Calu3 (cell line): Measurements from ENCODE around the gene SLAIN2. TPM values are rescaled to one million over a fixed set of nuclear protein-coding genes. Genes with fewer than 3 reads are reported as not detected.

Source experiments
- BruUV-seq: library from RNA; stranded (reverse); fragments of 400-500 nt; replicated peaks from 2 replicates; lab custom pipeline; 2021; lab: Mats Ljungman, UMichigan
- CTCF ChIA-PET: fragments of 300-600 bp; sonication (Branson Sonifier 250); formaldehyde crosslinking; loops from one replicate; lab custom pipeline; 2022; ENCODE audit warnings: antibody characterized with exemption; lab: Charles Lee
- DNase-seq: peaks from one replicate; pipeline ENCODE4 v3.0.0; 2022
- H3K27ac Mint-ChIP-seq: one replicate; pipeline ENCODE4 v1.8.0; 2022; ENCODE audit warnings: mixed read lengths; ENCODE audit not compliant: unreplicated experiment
- H3K27me3 Mint-ChIP-seq: one replicate; pipeline ENCODE4 v1.8.0; 2022; ENCODE audit warnings: mixed read lengths; ENCODE audit not compliant: unreplicated experiment
- H3K36me3 Mint-ChIP-seq: one replicate; pipeline ENCODE4 v1.8.0; 2022; ENCODE audit warnings: mild to moderate bottlenecking, moderate library complexity, mixed read lengths; ENCODE audit not compliant: insufficient read depth, unreplicated experiment
- H3K4me1 Mint-ChIP-seq: one replicate; pipeline ENCODE4 v1.8.0; 2022; ENCODE audit warnings: mild to moderate bottlenecking, low read depth, mixed read lengths; ENCODE audit not compliant: unreplicated experiment
- H3K4me3 Mint-ChIP-seq: one replicate; pipeline ENCODE4 v1.8.0; 2022; ENCODE audit warnings: mild to moderate bottlenecking, low read depth, moderate library complexity, mixed read lengths; ENCODE audit not compliant: unreplicated experiment
- H3K9me3 Mint-ChIP-seq: one replicate; pipeline ENCODE4 v1.8.0; 2022; ENCODE audit warnings: low read depth, mixed read lengths; ENCODE audit not compliant: unreplicated experiment
- intact Hi-C: fragments of 100-400 bp; cut with micrococcal nuclease; formaldehyde crosslinking; loops from one replicate; pipeline ENCODE4 v1.10.0; 2022; ENCODE audit not compliant: unreplicated experiment
- total RNA-seq: library from RNA; stranded (reverse); gene quantifications from 2 replicates; pipeline ENCODE4 v1.2.3, GENCODE V29; 2022
- TF ChIP-seq, protein P1 (sequence below): fragments of 200-600 bp; IDR thresholded peaks from one replicate; pipeline ENCODE4 v1.8.0; 2022; ENCODE audit warnings: antibody characterized with exemption; ENCODE audit not compliant: unreplicated experiment

The SLAIN2 gene
- total RNA-seq, 1 experiment from 2014 or later, result 44.1 TPM

DNA sequence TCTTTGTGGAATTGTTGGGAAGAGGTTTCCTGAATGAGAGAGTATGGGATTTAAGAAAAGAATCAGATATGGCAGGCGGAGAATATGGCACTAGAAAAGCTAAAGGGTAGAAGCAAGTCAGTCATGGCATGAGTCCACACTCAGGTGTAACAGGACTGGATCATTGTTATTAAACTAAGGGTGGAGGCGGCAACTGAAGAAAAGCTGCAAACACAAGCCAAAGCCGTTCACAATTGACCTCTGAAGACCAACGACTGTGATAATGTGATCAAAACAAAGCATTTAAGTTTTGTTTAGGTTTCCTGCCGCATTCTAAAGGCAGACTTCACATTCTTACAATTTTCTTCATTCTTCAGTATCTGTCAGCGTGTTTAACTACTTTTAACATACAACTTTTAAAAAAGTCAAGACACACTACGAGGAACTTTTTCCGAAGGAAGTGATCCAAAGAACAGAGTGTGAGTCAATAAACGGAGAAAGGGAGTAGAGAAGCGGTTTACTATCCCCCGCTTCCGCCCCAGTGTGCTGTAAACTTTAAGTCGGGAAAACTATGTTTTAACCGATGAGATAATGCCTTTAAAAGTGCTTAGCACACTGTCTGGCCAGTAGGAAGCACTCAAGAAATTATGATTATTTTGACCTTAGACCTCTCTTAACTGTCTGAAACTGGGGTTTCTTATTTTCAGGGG is 909 bp upstream of the SLAIN2 start:
- BruUV-seq, result no TSS peak
- peak overlapping the region; percentile 85 for H3K4me3 Mint-ChIP-seq
- TF ChIP-seq, protein P1, sequence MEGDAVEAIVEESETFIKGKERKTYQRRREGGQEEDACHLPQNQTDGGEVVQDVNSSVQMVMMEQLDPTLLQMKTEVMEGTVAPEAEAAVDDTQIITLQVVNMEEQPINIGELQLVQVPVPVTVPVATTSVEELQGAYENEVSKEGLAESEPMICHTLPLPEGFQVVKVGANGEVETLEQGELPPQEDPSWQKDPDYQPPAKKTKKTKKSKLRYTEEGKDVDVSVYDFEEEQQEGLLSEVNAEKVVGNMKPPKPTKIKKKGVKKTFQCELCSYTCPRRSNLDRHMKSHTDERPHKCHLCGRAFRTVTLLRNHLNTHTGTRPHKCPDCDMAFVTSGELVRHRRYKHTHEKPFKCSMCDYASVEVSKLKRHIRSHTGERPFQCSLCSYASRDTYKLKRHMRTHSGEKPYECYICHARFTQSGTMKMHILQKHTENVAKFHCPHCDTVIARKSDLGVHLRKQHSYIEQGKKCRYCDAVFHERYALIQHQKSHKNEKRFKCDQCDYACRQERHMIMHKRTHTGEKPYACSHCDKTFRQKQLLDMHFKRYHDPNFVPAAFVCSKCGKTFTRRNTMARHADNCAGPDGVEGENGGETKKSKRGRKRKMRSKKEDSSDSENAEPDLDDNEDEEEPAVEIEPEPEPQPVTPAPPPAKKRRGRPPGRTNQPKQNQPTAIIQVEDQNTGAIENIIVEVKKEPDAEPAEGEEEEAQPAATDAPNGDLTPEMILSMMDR, result no peak
- H3K27me3 Mint-ChIP-seq, result no peaks in the 10 kb centered on the region
- H3K9me3 Mint-ChIP-seq, result no peaks in the 10 kb centered on the region
- peaks cover 23% of the 10 kb centered on the region for H3K36me3 Mint-ChIP-seq
- intact Hi-C loops, result no loop called here
- CTCF ChIA-PET, result no interaction called here
- H3K4me1 Mint-ChIP-seq, result peaks cover 19% of the 10 kb centered on the region
- H3K27ac Mint-ChIP-seq, result peak overlapping the region; percentile 63
- no peak for DNase-seq

DNA sequence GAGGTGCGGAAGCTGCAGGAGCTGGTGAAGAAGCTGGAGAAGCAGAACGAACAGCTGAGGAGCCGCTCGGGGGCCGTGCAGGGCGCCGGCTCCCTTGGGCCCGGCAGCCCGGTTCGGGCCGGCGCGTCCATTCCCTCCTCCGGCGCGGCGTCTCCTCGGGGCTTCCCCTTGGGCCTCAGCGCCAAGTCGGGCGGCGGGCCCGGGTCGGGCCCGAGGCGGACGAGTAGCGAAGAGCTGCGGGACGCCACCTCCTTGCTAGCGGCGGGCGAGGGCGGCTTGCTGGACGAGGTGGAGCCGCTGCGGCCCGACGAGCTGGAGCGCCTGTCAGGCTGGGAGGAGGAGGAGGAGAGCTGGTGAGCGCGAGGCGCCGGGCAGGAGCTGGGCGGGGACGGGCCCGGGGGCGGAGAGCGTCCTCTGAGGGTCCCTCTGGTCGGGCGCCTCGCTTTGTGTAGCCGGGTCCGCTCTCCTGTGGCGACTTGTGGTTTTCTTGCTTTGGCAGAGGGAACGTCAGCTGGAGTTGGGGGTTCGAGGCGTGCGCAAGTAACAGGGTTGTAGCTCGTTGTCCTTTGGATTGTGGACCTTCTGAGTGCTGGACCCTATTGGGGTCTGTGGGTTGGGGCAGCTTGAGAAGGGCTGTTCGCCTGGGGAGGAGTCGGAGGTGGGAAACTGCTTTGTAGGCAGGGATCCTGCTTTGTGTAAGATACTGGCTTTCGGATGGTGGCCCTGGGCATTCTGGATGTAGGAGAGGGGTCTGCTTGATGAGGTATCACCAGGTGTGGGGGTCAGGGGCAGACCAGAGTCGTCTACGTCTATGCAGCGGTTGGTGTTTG is 662 bp downstream of the SLAIN2 start:
- CTCF ChIA-PET, result interaction anchor here (0.6 to 1.0 kb wide), 3 partner anchors 9 to 1052 kb away, joined by 3 to 7 read pairs (median 3); no protein-coding TSS in a partner anchor
- Mint-ChIP-seq H3K36me3 (peaks cover 23% of the 10 kb centered on the region), H3K4me3 (peak overlapping the region; percentile 85), H3K27me3 (no peaks in the 10 kb centered on the region), H3K27ac (peak overlapping the region; percentile 63), H3K9me3 (no peaks in the 10 kb centered on the region), H3K4me1 (peaks cover 19% of the 10 kb centered on the region)
- TF ChIP-seq, protein P1, result no peak
- peak; percentile 38 for DNase-seq
- intact Hi-C loops, result no loop called here
- BruUV-seq, result no TSS peak

DNA sequence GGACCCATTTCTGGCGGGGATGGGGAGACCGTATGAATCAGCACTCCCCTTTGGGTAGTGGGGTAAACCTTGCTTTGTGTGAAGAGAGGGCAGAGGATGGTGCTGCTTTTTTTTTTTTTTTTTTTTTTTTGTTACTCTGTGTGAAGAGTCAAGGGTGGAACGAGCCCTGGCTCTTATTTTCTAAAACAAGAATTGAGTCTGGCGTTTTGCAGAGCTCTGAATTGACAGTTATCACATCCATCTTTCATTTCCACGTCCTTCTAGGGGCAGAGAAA is 1.2 kb downstream of the SLAIN2 start:
- intact Hi-C loops, result no loop called here
- H3K4me1 Mint-ChIP-seq, result peaks cover 19% of the 10 kb centered on the region
- H3K9me3 Mint-ChIP-seq, result no peaks in the 10 kb centered on the region
- H3K36me3 Mint-ChIP-seq, result peaks cover 23% of the 10 kb centered on the region
- peak overlapping the region; percentile 85 for H3K4me3 Mint-ChIP-seq
- no TSS peak for BruUV-seq
- CTCF ChIA-PET, result interaction anchor here (1.0 kb wide), 1 partner anchor 9 kb away, joined by 3 read pairs; no protein-coding TSS in a partner anchor
- TF ChIP-seq, protein P1, result no peak
- H3K27ac Mint-ChIP-seq, result peak overlapping the region; percentile 63
- H3K27me3 Mint-ChIP-seq, result no peaks in the 10 kb centered on the region
- DNase-seq, result no peak

DNA sequence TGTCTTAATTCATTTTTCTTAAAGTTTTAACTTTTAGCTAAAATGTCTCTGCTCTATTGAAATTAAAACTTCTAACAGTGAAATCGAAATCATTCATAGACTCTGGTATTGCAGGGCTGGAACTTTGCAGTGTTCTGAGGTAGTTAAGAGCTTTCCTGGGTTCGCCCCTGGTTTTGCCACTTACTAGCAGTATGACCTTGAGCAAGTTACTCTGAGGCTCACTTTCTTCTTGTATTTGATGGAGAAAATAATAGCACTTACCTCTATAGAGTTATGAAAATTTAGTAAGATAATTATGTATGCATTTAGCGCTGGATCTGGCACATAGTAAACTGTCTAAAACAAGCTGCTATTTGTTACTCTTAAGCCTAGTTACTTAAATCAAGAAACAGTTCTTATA is 1.7 kb downstream of the SLAIN2 start:
- H3K27me3 Mint-ChIP-seq, result no peaks in the 10 kb centered on the region
- H3K9me3 Mint-ChIP-seq, result no peaks in the 10 kb centered on the region
- peaks cover 17% of the 10 kb centered on the region for H3K4me1 Mint-ChIP-seq
- H3K36me3 Mint-ChIP-seq, result peaks cover 23% of the 10 kb centered on the region
- BruUV-seq, result no TSS peak
- H3K4me3 Mint-ChIP-seq, result peak overlapping the region; percentile 85
- H3K27ac Mint-ChIP-seq, result no peak overlapping the region
- intact Hi-C loops, result no loop called here
- CTCF ChIA-PET, result no interaction called here
- no peak for DNase-seq
- TF ChIP-seq, protein P1, result no peak
